A549 (cell line): ENCODE data around the gene CTLA4.

Experiments used
- CBX2 ChIP-seq: fragments of 200-600 bp; sonication (generic); IDR thresholded peaks from 2 replicates; pipeline ENCODE4 v1.6.1; 2016; ENCODE audit warnings: low read depth, mild to moderate bottlenecking, borderline replicate concordance
- CTCF ChIP-seq: fragments of >200 bp; sonication (Bioruptor Twin); formaldehyde crosslinking; IDR thresholded peaks from 3 replicates; pipeline ENCODE4 v1.5.1; 2016
- EP300 ChIP-seq, 2 experiments: fragments of >200 bp; sonication (Bioruptor Twin); formaldehyde crosslinking; IDR thresholded peaks; 2 replicates in 1 of 2; 3 replicates in 1 of 2; pipeline ENCODE4 v1.6.1; 2016 to 2017
- HES2 ChIP-seq: fragments of >200 bp; sonication (Bioruptor Twin); formaldehyde crosslinking; IDR thresholded peaks from 2 replicates; pipeline ENCODE4 v1.6.1; 2016
- JUNB ChIP-seq: fragments of >200 bp; sonication (Bioruptor Twin); formaldehyde crosslinking; IDR thresholded peaks from 2 replicates; pipeline ENCODE4 v1.6.1; 2016
- POLR2A ChIP-seq: IDR thresholded peaks from 2 replicates; pipeline ENCODE4 v1.6.1; 2012; ENCODE audit warnings: mild to moderate bottlenecking, low read length
- POLR2AphosphoS2 ChIP-seq: conservative IDR thresholded peaks from 2 replicates; pipeline ENCODE4 v1.6.1; 2012; ENCODE audit warnings: low read length, improper control_type of control experiment, inconsistent platforms
- RAD21 ChIP-seq, 2 experiments: fragments of >200 bp in 1 of 2; sonication (Bioruptor Twin) in 1 of 2; formaldehyde crosslinking in 1 of 2; IDR thresholded peaks in 1 of 2; conservative IDR thresholded peaks in 1 of 2; 2 replicates in 1 of 2; 3 replicates in 1 of 2; pipeline ENCODE4 v1.6.1; 2012 to 2018; ENCODE audit warnings: inconsistent platforms in 1 of 2
- RFX5 ChIP-seq: fragments of 450-650 bp; IDR thresholded peaks from 2 replicates; pipeline ENCODE4 v1.7.1; 2014; ENCODE audit warnings: antibody characterized with exemption, mild to moderate bottlenecking, moderate library complexity
- SREBF2 ChIP-seq: fragments of 450-650 bp; IDR thresholded peaks from 2 replicates; pipeline ENCODE4 v1.6.1; 2014; ENCODE audit warnings: mild to moderate bottlenecking, moderate library complexity

DNA sequence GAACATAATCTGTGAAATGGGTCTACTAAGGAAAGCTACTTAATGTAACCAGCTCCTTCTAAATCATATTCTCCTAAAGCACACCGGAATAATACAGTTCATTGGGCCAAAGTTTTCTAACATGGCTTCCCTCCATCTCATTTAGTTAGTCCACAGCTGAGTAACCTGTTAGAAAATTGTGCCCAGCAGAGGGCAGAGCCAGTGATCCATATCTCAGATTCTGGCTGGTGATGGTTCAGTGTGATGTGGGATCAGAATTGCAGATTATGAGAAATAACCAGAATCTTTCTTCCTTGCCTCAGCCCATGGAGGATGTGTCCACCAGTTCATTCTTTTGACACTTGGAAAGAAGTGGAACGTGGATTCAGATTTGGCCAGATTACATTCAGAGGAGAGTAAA lies 9.4 kb upstream of the CTLA4 start:
- TF ChIP-seq RFX5, result no peak
- TF ChIP-seq SREBF2, result no peak
- TF ChIP-seq CTCF, result no peak
- no peak for TF ChIP-seq HES2
- TF ChIP-seq POLR2AphosphoS2, result no peak
- no peak for TF ChIP-seq RAD21 (conservative IDR thresholded peaks at IDR 0.05 in 1 of 2, IDR thresholded peaks at IDR 0.05 in 1 of 2)
- TF ChIP-seq JUNB, result no peak
- no peak for TF ChIP-seq CBX2
- TF ChIP-seq EP300 (IDR thresholded peaks at IDR 0.05), result no peak
- TF ChIP-seq POLR2A, result no peak
